Measurements from ENCODE around the gene MACROH2A2. TPM values are rescaled to one million over a fixed set of nuclear protein-coding genes. Genes with fewer than 3 reads are reported as not detected.
A peak's percentile ranks its signal among the peaks of the same experiment; 100 is the strongest.

Gene MACROH2A2
- total and polyA plus RNA-seq, 2 donors (not counting 1 experiment from before 2014, with no cell fraction given), result not detected

DNA sequence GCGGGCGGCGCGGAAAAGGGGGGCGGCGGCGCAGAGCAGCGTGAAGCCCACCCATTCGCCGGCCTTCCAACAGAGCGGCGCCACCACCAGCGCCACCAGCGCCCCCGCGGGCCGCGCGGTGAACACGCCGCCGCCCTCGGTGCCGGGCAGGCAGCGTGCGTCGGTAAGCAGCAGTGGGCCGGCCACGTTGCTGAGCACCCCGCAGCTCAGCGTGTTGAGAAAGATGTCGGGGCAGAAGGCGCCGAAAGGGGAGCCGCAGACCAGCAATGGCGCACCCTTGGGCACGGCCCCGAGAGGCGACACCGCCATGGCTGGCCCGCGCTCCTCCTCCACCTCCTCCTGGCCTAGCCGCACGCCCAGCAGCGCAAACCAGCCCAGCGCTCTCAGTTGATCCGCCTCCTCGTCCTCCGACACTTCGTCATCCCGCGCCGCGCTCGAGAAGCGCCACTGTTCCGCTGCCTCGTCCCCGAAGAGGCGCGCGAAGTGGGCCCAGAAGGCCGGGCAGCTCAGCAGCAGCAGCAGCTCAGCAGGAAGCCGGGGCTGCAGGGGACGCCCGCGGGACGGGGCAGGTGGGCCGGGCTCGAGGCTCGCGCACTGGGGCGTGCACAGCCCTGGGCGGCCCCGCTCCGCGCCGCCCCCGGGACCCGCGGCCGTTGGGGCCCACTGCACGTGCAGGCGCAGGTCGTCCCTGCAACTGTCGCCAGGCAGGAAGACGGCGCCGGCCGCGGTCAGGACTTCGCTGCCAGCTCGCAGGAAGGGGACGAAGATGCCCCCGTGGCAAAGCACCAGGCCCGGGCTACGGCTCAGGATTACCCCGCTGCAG lies 93.2 kb downstream of the MACROH2A2 start:
- under 1% methylated on average over 98 of the region's 98 CpGs for WGBS (ENCODE audit: insufficient coverage)
- peak overlapping the region; percentile 53 to 91 (median 81) for H3K4me3 ChIP-seq (ENCODE audit: control extremely low read depth in 1 of 5, extremely low read depth in 1 of 5, insufficient read depth in 1 of 5, low read depth in 2 of 5, low read length in 4 of 5)
- H3K27ac ChIP-seq (ENCODE audit: low read length in 2 of 2), result peak overlapping the region; percentile 84 to 93
- H3K27me3 ChIP-seq (replicated peaks in 1 of 4; ENCODE audit: control extremely low read depth in 1 of 4, control insufficient read depth in 3 of 4, insufficient read depth in 4 of 4, low read length in 3 of 4), result no peaks in the 10 kb centered on the region
- peaks cover 0 to 18% of the 10 kb centered on the region in 2 experiments for H3K36me3 ChIP-seq (replicated peaks in 1 of 2; ENCODE audit: control extremely low read depth in 1 of 2, control insufficient read depth in 1 of 2, extremely low read depth in 1 of 2, insufficient read depth in 2 of 2, low read length in 1 of 2)
- Mint-ChIP-seq H3K27ac (peak overlapping the region; percentile 97), H3K9me3 (ENCODE audit: insufficient read depth) (no peaks in the 10 kb centered on the region), H3K4me1 (peaks cover 37% of the 10 kb centered on the region), H3K4me3 (peak overlapping the region; percentile 96), H3K27me3 (no peaks in the 10 kb centered on the region)
- ATAC-seq (ENCODE audit: low read depth), result peak; percentile 63
- intact Hi-C loops (cut with micrococcal nuclease), result loop anchor here (1.0 to 10.0 kb wide), 12 partner anchors 14 to 1814 kb away; partner anchors contain the start of genes AIFM2, EIF4EBP2, HNRNPH3 and PBLD
- ChIA-PET POLR2A (interaction anchor here (0.5 to 2.8 kb wide), 7 partner anchors 10 to 437 kb away, joined by 3 to 35 read pairs (median 6); partner anchors contain the start of gene SAR1A), CTCF (interaction anchor here (0.7 to 6.4 kb wide), 22 partner anchors 9 to 631 kb away, joined by 3 to 131 read pairs (median 5); partner anchors contain the start of genes EIF4EBP2, PPA1 and SAR1A)
- TF ChIP-seq EZH2 (IDR thresholded peaks at IDR 0.05; ENCODE audit: borderline replicate concordance, insufficient read depth, low read depth, low read length, poor library complexity, severe bottlenecking), result no peak
- TF ChIP-seq, protein P1, sequence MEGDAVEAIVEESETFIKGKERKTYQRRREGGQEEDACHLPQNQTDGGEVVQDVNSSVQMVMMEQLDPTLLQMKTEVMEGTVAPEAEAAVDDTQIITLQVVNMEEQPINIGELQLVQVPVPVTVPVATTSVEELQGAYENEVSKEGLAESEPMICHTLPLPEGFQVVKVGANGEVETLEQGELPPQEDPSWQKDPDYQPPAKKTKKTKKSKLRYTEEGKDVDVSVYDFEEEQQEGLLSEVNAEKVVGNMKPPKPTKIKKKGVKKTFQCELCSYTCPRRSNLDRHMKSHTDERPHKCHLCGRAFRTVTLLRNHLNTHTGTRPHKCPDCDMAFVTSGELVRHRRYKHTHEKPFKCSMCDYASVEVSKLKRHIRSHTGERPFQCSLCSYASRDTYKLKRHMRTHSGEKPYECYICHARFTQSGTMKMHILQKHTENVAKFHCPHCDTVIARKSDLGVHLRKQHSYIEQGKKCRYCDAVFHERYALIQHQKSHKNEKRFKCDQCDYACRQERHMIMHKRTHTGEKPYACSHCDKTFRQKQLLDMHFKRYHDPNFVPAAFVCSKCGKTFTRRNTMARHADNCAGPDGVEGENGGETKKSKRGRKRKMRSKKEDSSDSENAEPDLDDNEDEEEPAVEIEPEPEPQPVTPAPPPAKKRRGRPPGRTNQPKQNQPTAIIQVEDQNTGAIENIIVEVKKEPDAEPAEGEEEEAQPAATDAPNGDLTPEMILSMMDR (IDR thresholded peaks at IDR 0.05), result peak; percentile 77
- peak overlapping the region; percentile 89 for H3K4me2 ChIP-seq (replicated peaks; ENCODE audit: low read depth, low read length, poor library complexity, severe bottlenecking)
- peaks cover 42% of the 10 kb centered on the region for H3K79me2 ChIP-seq (ENCODE audit: control insufficient read depth, insufficient read depth, low read length)
- H3K9ac ChIP-seq (ENCODE audit: low read length), result peak overlapping the region; percentile 78
- no peaks in the 10 kb centered on the region for H3K9me3 ChIP-seq (ENCODE audit: control extremely low read depth in 1 of 3, control insufficient read depth in 2 of 3, insufficient read depth in 1 of 3, low read length in 2 of 3)
- peak; percentile 85 for DNase-seq
- peaks cover 28% of the 10 kb centered on the region for H4K20me1 ChIP-seq (ENCODE audit: control insufficient read depth, insufficient read depth, low read length, poor library complexity, severe bottlenecking)
- H3K4me1 ChIP-seq (ENCODE audit: control insufficient read depth in 2 of 2, insufficient read depth in 2 of 2, low read length in 2 of 2), result peaks cover 14 to 22% of the 10 kb centered on the region in 2 donors
- H2AFZ ChIP-seq (ENCODE audit: insufficient read depth, low read depth, low read length, poor library complexity, severe bottlenecking), result peak overlapping the region; percentile 91
